SJCRH30 (cell line): ENCODE data around the gene KCNJ6. TPM values are rescaled to one million over a fixed set of nuclear protein-coding genes. Genes with fewer than 3 reads are reported as not detected.

Experiments
- DNase-seq, 2 experiments: peaks; one replicate each; pipeline ENCODE4 v3.0.0-alpha.2; 2015 to 2020
- H3K27ac ChIP-seq: fragments of 250-450 bp; sonication (Bioruptor Pico); 2 replicates; pipeline ENCODE4 v1.5.1; 2020; ENCODE audit warnings: mild to moderate bottlenecking, moderate library complexity
- H3K27me3 ChIP-seq: fragments of 250-450 bp; sonication (Bioruptor Pico); 2 replicates; pipeline ENCODE4 v1.5.1; 2020; ENCODE audit warnings: mild to moderate bottlenecking, moderate library complexity
- H3K36me3 ChIP-seq: fragments of 250-450 bp; sonication (Bioruptor Pico); 2 replicates; pipeline ENCODE4 v1.5.1; 2020; ENCODE audit warnings: mild to moderate bottlenecking, moderate library complexity
- H3K4me1 ChIP-seq: fragments of 250-450 bp; sonication (Bioruptor Pico); 2 replicates; pipeline ENCODE4 v1.5.1; 2020; ENCODE audit warnings: mild to moderate bottlenecking, moderate library complexity
- H3K4me3 ChIP-seq: fragments of 250-450 bp; sonication (Bioruptor Pico); 2 replicates; pipeline ENCODE4 v1.5.1; 2020; ENCODE audit warnings: mild to moderate bottlenecking, moderate library complexity
- H3K9me3 ChIP-seq: fragments of 250-450 bp; sonication (Bioruptor Pico); replicated peaks from 2 replicates; pipeline ENCODE4 v1.5.1; 2020; ENCODE audit warnings: mild to moderate bottlenecking, moderate library complexity
- total RNA-seq: library from RNA; depleted of rRNA; stranded (reverse); fragments of >200 nt; shearing (Covaris generic); gene quantifications from 2 replicates; pipeline ENCODE4 v1.2.3, GENCODE V29; 2014

Gene KCNJ6
- total RNA-seq, 1 experiment from 2014 or later = not detected

DNA sequence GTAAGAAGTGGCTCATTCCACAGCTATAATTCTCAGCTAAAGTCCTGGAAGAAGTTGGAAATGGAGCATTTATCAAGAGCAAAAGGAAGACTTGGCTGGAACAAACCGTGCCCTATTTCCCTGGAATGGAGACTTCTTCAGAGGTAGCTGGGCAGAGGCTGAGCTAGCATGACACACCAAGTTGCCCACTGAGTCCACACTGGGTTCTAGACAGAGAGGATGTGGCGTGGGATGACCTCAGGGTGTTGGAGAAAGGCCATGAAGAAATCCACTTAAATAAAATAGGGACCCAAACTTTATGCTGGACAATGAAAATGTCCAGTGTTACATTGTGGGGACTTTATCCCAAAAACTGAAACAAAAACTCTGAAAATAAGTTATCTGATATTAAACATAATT is 116.2 kb downstream of the KCNJ6 start:
- Histone ChIP-seq H3K36me3 (no peaks in the 10 kb centered on the region), H3K4me1 (no peaks in the 10 kb centered on the region), H3K27ac (no peak overlapping the region), H3K4me3 (no peak overlapping the region), H3K27me3 (no peaks in the 10 kb centered on the region; the same call in 1 of the 2 replicates), H3K9me3 (no peaks in the 10 kb centered on the region)
- DNase-seq = no peak

DNA sequence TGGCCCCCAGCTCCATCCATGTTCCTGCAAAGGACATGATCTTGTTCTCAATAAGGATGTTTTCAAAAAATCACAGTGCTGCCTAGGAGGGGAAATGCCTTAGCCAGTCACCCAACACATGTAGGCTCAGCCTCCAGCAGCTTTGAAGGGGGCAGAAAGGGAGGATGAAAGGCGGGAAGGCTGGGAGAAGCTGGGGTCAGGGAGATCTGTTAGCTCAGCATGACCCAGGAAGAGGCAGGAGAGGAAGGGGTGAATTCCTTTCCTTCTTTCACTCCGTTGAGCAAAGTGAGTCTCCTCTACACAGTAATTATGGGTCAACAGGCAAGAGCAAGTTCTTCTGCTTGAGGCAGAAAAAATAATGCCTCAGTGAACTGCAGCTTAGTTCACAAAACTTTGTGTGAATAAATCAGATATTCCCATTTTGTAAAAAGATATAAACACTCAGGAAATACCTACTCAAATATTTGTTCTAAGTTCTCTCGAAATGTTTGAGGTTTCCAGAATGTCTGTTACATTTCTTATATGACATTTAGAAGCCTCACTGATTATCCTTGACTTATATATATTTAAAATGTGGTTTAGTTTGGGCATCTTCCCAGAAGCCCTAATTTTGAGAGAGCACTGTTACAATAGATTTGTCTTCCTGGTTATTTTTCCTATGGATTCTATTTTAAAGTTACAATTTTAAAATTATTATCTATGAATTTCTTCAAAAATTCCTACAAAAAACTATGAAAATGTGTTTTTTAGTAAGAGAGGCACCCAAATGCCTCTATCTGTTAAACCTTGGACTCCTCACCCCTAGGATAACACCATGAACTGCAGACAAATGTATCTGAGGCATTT is 116.8 kb downstream of the KCNJ6 start:
- H3K36me3 ChIP-seq = no peaks in the 10 kb centered on the region
- no peak overlapping the region for H3K27ac ChIP-seq
- H3K4me3 ChIP-seq = no peak overlapping the region
- no peaks in the 10 kb centered on the region for H3K4me1 ChIP-seq
- no peaks in the 10 kb centered on the region for H3K9me3 ChIP-seq
- DNase-seq = no peak
- H3K27me3 ChIP-seq = no peaks in the 10 kb centered on the region; the same call in 1 of the 2 replicates

DNA sequence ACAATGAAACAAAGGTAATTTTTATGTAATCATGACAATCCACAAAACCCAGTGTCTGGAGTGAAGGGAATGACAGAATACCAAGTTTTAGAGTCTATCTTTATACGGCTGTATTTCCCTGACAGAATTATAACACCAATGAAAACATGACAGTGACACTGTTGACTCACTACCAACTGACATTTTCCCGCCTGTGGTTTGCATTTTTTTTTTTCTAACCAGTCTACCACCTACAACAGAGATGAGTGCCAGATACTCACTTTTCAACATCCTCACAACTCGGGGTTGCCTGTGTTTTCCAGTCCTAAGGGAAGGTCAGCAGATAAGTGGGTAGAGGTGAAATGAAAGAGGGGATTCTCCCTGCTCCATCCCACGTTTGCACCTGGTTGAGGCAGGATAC is 118.9 kb downstream of the KCNJ6 start:
- Histone ChIP-seq H3K27me3 (no peaks in the 10 kb centered on the region; the same call in 1 of the 2 replicates), H3K27ac (no peak overlapping the region), H3K4me3 (no peak overlapping the region), H3K9me3 (no peaks in the 10 kb centered on the region), H3K36me3 (no peaks in the 10 kb centered on the region), H3K4me1 (no peaks in the 10 kb centered on the region)
- DNase-seq = no peak

DNA sequence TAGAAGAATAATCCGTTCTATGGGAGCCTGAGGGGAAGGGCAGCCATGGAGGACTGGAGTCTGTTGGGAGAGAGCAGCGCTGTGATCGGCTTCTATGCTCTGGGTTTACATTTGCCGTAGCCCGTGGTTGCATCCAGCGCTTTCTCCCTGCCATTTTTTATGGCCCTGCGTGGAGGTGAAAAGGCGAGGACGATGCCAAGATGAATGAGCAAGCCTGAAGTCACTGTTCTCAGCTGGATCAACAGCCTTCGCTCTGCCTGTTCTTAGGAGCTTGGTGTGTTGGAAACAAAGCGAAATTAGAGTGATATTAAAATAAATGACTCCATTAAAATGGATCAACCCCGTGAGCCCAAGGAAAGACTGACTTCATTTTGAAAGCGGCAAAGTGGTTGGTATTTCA is 120.2 kb downstream of the KCNJ6 start:
- no peaks in the 10 kb centered on the region for H3K36me3 ChIP-seq
- no peaks in the 10 kb centered on the region for H3K4me1 ChIP-seq
- no peak for DNase-seq
- no peak overlapping the region for H3K4me3 ChIP-seq
- no peaks in the 10 kb centered on the region for H3K9me3 ChIP-seq
- no peaks in the 10 kb centered on the region; the same call in 1 of the 2 replicates for H3K27me3 ChIP-seq
- H3K27ac ChIP-seq = no peak overlapping the region

DNA sequence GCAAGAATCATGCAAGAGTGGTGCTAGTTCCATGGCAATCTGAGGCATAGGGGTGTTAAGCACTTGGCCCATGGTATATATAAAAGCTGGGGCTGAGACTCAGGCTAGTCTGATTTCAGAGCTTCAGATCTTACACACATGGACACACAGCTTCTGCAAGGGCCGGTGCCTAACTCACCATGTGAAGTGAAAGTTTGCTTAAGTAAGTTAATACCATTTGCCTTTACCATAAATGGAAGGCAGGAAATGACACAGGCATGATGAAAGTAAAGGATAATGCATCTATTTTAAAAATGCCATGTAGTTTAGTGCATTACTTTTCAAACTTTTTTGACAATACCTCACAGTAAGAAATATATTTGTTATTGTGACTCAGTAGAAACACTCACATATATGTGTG is 122.6 kb downstream of the KCNJ6 start:
- Histone ChIP-seq H3K27me3 (no peaks in the 10 kb centered on the region; the same call in 1 of the 2 replicates), H3K9me3 (no peaks in the 10 kb centered on the region), H3K36me3 (no peaks in the 10 kb centered on the region), H3K4me1 (no peaks in the 10 kb centered on the region), H3K27ac (no peak overlapping the region), H3K4me3 (no peak overlapping the region)
- no peak for DNase-seq

DNA sequence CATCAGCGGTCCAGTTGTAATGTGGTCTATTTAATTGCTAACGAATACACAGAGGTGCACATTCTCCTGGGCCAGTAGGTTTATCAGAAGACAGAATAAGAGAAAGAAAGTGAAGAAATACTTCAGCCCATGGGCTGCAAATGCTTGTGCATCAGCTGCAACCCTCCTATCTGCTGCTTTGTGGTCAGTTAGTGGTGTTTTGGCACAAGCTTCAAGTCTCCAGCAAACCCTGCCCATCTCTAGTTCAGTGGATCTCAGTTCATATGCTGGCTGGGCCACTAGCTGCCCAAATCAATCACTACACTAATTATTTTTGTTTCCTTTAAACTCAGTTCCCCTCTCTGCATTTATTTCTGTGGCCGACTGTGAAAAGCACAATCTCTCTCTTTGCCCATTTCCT is 124.2 kb downstream of the KCNJ6 start:
- Histone ChIP-seq H3K36me3 (no peaks in the 10 kb centered on the region), H3K27ac (no peak overlapping the region), H3K9me3 (no peaks in the 10 kb centered on the region; the same call in 1 of the 2 replicates), H3K4me3 (no peak overlapping the region), H3K4me1 (no peaks in the 10 kb centered on the region), H3K27me3 (no peaks in the 10 kb centered on the region; the same call in 1 of the 2 replicates)
- no peak for DNase-seq

DNA sequence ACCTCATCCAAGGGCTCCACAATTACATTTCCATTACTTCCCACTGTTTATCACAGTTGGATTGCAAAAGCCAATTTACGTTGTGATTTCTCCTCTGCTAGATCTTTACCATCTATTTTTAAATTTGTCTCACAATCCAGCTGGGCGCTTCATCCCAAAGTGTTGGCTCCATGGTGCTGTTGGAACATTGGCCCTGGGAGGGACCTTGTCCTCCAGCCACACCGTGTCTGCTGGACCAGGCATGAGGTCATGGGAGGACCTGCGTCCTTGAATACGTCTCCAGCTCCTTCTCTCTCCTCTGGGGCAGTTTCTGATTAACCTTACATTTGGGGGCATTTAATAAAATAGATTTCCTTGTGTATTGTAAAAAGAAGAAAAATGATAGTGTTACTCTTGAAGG is 125.4 kb downstream of the KCNJ6 start:
- Histone ChIP-seq H3K36me3 (no peaks in the 10 kb centered on the region), H3K27ac (no peak overlapping the region), H3K27me3 (no peaks in the 10 kb centered on the region; the same call in 1 of the 2 replicates), H3K4me3 (no peak overlapping the region), H3K4me1 (no peaks in the 10 kb centered on the region), H3K9me3 (no peaks in the 10 kb centered on the region; the same call in 1 of the 2 replicates)
- no peak for DNase-seq

DNA sequence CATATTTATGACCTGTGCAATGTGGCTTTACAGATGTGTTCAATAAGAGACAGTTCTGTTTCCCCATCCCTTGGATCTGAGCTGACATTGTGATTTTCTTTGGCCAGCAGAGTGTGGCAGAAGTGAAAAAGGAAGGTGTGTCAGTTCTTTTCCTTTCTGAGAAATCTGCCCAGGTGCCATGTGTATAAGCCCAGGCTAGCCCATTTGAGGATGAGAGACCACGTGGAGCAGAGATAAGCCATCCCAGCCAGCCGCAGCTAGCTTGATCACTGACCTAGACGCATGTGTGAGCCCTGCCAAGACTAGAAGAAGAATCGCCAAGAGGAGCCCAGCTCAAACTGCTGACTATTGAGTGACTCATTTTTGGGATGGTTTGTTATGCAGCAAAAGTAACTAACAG is 127.8 kb downstream of the KCNJ6 start:
- H3K4me1 ChIP-seq = no peaks in the 10 kb centered on the region
- no peaks in the 10 kb centered on the region; the same call in 1 of the 2 replicates for H3K9me3 ChIP-seq
- no peak for DNase-seq
- H3K27ac ChIP-seq = no peak overlapping the region
- no peaks in the 10 kb centered on the region for H3K36me3 ChIP-seq
- no peaks in the 10 kb centered on the region for H3K27me3 ChIP-seq
- H3K4me3 ChIP-seq = no peak overlapping the region

DNA sequence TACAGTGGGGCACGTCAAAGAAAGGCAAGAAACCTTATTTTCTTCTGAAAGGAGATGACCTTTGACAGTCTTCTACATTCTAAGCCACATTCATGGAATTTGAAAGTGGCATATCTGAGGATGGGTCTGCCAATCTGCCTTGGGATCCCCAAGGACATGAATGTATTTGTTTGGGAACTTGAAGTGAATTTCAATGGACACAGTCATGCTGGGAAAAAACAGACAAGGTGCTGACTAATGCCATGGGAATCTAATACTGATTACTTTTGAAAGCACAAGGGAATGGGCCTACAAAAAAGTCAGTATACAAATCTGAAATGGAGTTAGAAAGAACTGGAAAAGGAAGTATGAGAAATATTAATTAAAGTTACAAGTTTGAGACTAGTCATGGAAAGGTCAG is 128.8 kb downstream of the KCNJ6 start:
- H3K9me3 ChIP-seq = no peaks in the 10 kb centered on the region; the same call in 1 of the 2 replicates
- no peaks in the 10 kb centered on the region for H3K4me1 ChIP-seq
- DNase-seq = no peak
- no peaks in the 10 kb centered on the region for H3K27me3 ChIP-seq
- H3K27ac ChIP-seq = no peak overlapping the region
- H3K4me3 ChIP-seq = no peak overlapping the region
- H3K36me3 ChIP-seq = no peaks in the 10 kb centered on the region

DNA sequence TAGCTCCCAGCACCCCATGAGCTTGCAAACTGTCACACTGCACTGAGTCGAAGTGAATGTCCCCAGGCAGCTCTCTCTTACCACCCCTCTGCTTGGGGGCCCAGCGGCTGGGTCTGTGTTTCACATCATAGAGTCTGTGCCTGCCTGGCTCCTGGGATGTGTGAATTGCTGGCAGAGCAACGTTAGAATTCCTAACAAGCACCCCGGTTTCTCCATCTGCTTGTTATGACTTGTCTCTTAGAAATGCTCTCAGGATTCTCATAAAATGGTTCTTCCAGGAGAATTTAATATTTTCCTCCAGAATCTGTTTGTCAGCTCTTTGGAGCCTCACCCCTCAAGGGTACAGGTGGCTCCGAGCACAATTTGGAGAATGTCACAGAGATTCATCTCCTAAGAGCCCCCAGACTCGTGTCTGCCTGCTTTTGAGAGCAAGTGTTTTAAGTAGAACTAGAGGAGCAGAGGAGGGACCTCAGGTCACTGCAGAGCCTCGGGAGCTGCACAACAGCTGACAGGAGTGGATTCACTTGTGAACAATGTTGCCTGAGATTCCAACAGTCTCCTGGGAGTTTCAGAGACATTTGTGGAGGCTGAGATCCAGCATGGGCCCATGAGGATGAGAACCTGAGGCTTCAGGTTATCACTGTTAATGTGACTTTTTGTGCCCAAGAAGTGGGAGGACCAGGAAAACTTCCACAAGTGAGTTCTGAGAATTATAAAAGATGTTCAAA is 131.5 kb downstream of the KCNJ6 start:
- Histone ChIP-seq H3K27ac (no peak overlapping the region), H3K36me3 (no peaks in the 10 kb centered on the region), H3K4me1 (no peaks in the 10 kb centered on the region), H3K27me3 (no peaks in the 10 kb centered on the region), H3K4me3 (no peak overlapping the region), H3K9me3 (no peaks in the 10 kb centered on the region; the same call in 1 of the 2 replicates)
- DNase-seq = no peak

DNA sequence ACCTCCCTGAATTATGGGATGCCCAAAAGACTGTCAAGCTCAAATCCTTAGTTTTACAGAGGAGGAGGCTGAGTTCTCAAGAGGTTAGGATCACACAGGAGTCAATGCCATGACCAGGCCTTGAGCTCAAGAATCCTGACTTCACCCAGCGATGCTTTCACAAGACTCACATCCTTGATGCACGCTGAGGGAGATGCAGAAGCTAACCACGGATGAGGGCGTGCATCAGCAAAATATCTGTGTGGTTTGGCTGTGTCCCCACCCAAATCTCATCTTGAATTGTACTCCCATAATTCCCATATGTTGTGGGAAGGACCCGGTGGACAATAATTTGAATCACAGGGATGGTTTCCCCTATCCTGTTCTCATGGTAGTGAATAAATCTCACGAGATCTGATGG is 133.2 kb downstream of the KCNJ6 start:
- no peaks in the 10 kb centered on the region for H3K4me1 ChIP-seq
- no peaks in the 10 kb centered on the region for H3K36me3 ChIP-seq
- H3K27me3 ChIP-seq = no peaks in the 10 kb centered on the region
- no peaks in the 10 kb centered on the region; the same call in 1 of the 2 replicates for H3K9me3 ChIP-seq
- no peak overlapping the region for H3K27ac ChIP-seq
- H3K4me3 ChIP-seq = no peak overlapping the region
- no peak for DNase-seq

DNA sequence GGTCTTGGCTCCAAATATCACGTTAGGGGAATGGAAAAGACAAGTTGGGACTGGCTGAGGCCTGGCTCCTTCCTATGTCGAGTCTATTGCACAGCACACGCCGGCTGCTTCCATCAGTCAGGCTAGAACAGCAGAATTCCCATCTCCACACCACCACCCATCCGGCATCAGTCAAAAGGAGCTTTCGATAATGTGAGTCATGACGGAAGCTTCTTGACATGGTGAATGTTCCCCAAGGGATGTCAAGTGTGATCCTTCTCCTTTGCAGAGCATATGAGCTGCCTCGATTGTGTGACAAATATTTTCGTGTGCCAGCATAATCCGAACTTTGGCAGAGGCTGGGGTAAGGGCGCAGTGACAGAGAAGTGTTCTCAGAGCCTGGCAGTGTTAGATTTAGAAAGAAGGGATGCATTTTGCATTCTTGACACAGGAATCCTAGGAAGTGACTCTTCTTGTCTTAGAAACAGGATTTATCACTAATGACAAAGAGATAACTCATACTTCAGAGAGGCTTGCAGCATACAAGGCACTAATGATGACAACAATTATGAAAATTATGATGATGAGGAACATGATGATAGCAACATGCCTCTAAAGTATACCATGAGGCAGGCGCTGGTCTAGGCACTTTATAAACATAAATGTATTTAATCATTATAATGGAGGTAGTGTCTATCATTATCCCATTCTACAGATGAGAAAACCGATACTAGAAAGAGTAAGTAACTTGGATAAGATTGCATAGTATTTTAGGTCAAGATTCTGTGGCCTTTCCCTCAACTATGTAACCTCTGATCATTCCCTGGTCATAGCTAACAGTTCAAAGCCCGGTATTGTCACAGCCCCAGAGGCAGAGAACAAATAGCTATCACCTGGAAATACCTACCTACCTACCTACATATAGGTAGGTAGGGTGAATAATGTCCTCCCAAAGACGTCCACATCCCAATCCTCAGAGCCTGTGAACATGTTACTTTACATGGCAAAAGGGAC is 135.0 kb downstream of the KCNJ6 start:
- no peak overlapping the region for H3K27ac ChIP-seq
- no peaks in the 10 kb centered on the region for H3K36me3 ChIP-seq
- peak; percentile 32 to 53 for DNase-seq
- H3K4me3 ChIP-seq = no peak overlapping the region
- no peaks in the 10 kb centered on the region for H3K27me3 ChIP-seq
- no peaks in the 10 kb centered on the region for H3K4me1 ChIP-seq
- no peaks in the 10 kb centered on the region; the same call in 1 of the 2 replicates for H3K9me3 ChIP-seq

DNA sequence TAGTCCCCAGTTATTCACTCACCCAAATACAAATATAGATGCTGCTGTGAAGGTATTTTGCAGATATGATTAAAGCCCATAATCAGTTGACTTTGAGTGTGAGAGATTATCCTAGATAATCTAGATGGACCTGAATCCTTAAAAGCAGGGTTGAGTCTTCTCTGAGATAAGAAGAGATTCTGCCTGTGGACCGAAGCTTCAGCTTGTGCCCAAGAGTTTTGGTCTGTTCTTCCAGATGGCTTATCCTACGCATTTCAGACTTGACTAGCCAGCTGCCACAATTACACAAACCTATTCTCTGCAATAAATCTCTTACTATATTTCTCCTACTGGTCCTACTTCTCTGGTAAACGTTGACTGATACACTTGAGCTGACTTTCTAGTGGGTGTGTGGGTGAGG is 145.1 kb downstream of the KCNJ6 start:
- DNase-seq = no peak
- Histone ChIP-seq H3K4me3 (no peak overlapping the region), H3K27ac (no peak overlapping the region), H3K4me1 (no peaks in the 10 kb centered on the region), H3K36me3 (no peaks in the 10 kb centered on the region), H3K27me3 (no peaks in the 10 kb centered on the region; the same call in 1 of the 2 replicates), H3K9me3 (no peaks in the 10 kb centered on the region; the same call in 1 of the 2 replicates)

DNA sequence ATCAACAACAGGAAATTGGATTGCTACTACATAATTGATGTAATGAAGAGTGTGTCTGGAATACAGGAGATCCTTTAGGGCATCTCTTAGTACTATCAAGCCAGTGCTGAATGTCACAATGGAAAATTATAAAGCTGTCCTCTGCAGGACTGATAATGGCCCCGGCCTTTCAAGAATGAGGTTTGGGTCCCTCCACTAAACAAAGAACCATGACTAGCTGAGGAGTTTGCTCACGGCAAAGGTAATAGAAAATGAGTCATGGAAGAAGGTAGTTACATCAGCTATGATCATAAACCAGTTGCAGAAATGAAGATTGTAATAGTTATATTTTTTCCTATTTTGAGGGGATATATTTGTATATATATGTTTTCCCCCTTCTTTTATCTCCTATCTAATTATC is 145.8 kb downstream of the KCNJ6 start:
- H3K4me3 ChIP-seq = no peak overlapping the region
- H3K4me1 ChIP-seq = no peaks in the 10 kb centered on the region
- H3K27ac ChIP-seq = no peak overlapping the region
- H3K36me3 ChIP-seq = no peaks in the 10 kb centered on the region
- no peaks in the 10 kb centered on the region; the same call in 1 of the 2 replicates for H3K27me3 ChIP-seq
- no peaks in the 10 kb centered on the region; the same call in 1 of the 2 replicates for H3K9me3 ChIP-seq
- no peak for DNase-seq
